Measurements from ENCODE around the gene MTRF1L.

The MTRF1L gene

GRCh38 chr6:153018355-153018754 lies 15.8 kb upstream of the MTRF1L start:
- no peak overlapping the region for H3K9ac ChIP-seq (ENCODE audit: low read depth, low read length)
- no peak overlapping the region for H3K4me3 ChIP-seq (ENCODE audit: low read depth in 1 of 2, low read length in 2 of 2)
- no peak overlapping the region for H3K4me2 ChIP-seq (ENCODE audit: insufficient read depth, low read length)
- TF ChIP-seq EZH2 (IDR thresholded peaks at IDR 0.05; ENCODE audit: borderline replicate concordance, low read depth, low read length, severe bottlenecking) (no peak), CTCF (IDR thresholded peaks at IDR 0.05; ENCODE audit: borderline replicate concordance, extremely low read depth, low read length, poor library complexity, severe bottlenecking) (no peak)
- H3K4me1 ChIP-seq (ENCODE audit: insufficient read depth, low read length) = no peaks in the 10 kb centered on the region
- no peak for ATAC-seq (ENCODE audit: insufficient read depth, low read depth)
- H3K9me3 ChIP-seq (ENCODE audit: insufficient read depth, low read length, severe bottlenecking) = no peaks in the 10 kb centered on the region
- DNase-seq = no peak
- no peak overlapping the region for H3K27ac ChIP-seq (ENCODE audit: low read length)
- no peaks in the 10 kb centered on the region for H3K79me2 ChIP-seq (ENCODE audit: insufficient read depth, low read length)
- H4K20me1 ChIP-seq (ENCODE audit: insufficient read depth, low read length) = no peaks in the 10 kb centered on the region
- no peak overlapping the region for H2AFZ ChIP-seq (ENCODE audit: low read depth, low read length)
- no peaks in the 10 kb centered on the region for H3K36me3 ChIP-seq (ENCODE audit: insufficient read depth, low read length)
- peaks cover 3% of the 10 kb centered on the region for H3K27me3 ChIP-seq (ENCODE audit: insufficient read depth, low read length, poor library complexity)

- no peak for DNase-seq
Observed at GRCh38 chr6:153016846-153017245, 14.3 kb upstream of the MTRF1L start.

GRCh38 chr6:153015094-153015640 lies 12.7 kb upstream of the MTRF1L start:
- DNase-seq = no peak
- H3K4me2 ChIP-seq (ENCODE audit: insufficient read depth, low read length) = no peak overlapping the region
- H3K4me1 ChIP-seq (ENCODE audit: insufficient read depth, low read length) = no peaks in the 10 kb centered on the region
- H3K9me3 ChIP-seq (ENCODE audit: insufficient read depth, low read length, severe bottlenecking) = no peaks in the 10 kb centered on the region
- no peaks in the 10 kb centered on the region for H3K79me2 ChIP-seq (ENCODE audit: insufficient read depth, low read length)
- H3K27me3 ChIP-seq (ENCODE audit: insufficient read depth, low read length, poor library complexity) = no peaks in the 10 kb centered on the region
- no peak overlapping the region for H2AFZ ChIP-seq (ENCODE audit: low read depth, low read length)
- H3K9ac ChIP-seq (ENCODE audit: low read depth, low read length) = no peak overlapping the region
- no peak overlapping the region for H3K27ac ChIP-seq (ENCODE audit: low read length)
- no peak for TF ChIP-seq EZH2 (IDR thresholded peaks at IDR 0.05; ENCODE audit: borderline replicate concordance, low read depth, low read length, severe bottlenecking)
- TF ChIP-seq CTCF (IDR thresholded peaks at IDR 0.05; ENCODE audit: borderline replicate concordance, extremely low read depth, low read length, poor library complexity, severe bottlenecking) = no peak
- H3K4me3 ChIP-seq (ENCODE audit: low read depth in 1 of 2, low read length in 2 of 2) = no peak overlapping the region
- no peaks in the 10 kb centered on the region for H3K36me3 ChIP-seq (ENCODE audit: insufficient read depth, low read length)
- H4K20me1 ChIP-seq (ENCODE audit: insufficient read depth, low read length) = no peaks in the 10 kb centered on the region
- no peak for ATAC-seq (ENCODE audit: insufficient read depth, low read depth)

More at GRCh38 chr6:153016846-153017245, 14.3 kb upstream of the MTRF1L start:
- Histone ChIP-seq H3K36me3 (ENCODE audit: insufficient read depth, low read length) (no peaks in the 10 kb centered on the region), H3K4me1 (ENCODE audit: insufficient read depth, low read length) (no peaks in the 10 kb centered on the region), H3K27ac (ENCODE audit: low read length) (no peak overlapping the region), H4K20me1 (ENCODE audit: insufficient read depth, low read length) (no peaks in the 10 kb centered on the region), H3K4me2 (ENCODE audit: insufficient read depth, low read length) (no peak overlapping the region), H2AFZ (ENCODE audit: low read depth, low read length) (no peak overlapping the region), H3K4me3 (ENCODE audit: low read depth in 1 of 2, low read length in 2 of 2) (no peak overlapping the region), H3K9ac (ENCODE audit: low read depth, low read length) (no peak overlapping the region), H3K27me3 (ENCODE audit: insufficient read depth, low read length, poor library complexity) (no peaks in the 10 kb centered on the region), H3K79me2 (ENCODE audit: insufficient read depth, low read length) (no peaks in the 10 kb centered on the region), H3K9me3 (ENCODE audit: insufficient read depth, low read length, severe bottlenecking) (no peaks in the 10 kb centered on the region)
- ATAC-seq (ENCODE audit: insufficient read depth, low read depth) = no peak
- TF ChIP-seq EZH2 (IDR thresholded peaks at IDR 0.05; ENCODE audit: borderline replicate concordance, low read depth, low read length, severe bottlenecking) (no peak), CTCF (IDR thresholded peaks at IDR 0.05; ENCODE audit: borderline replicate concordance, extremely low read depth, low read length, poor library complexity, severe bottlenecking) (no peak)

- Histone ChIP-seq H3K9me3 (ENCODE audit: insufficient read depth, low read length, severe bottlenecking) (no peaks in the 10 kb centered on the region), H3K36me3 (ENCODE audit: insufficient read depth, low read length) (no peaks in the 10 kb centered on the region), H3K9ac (ENCODE audit: low read depth, low read length) (no peak overlapping the region), H2AFZ (ENCODE audit: low read depth, low read length) (no peak overlapping the region), H3K4me3 (ENCODE audit: low read depth in 1 of 2, low read length in 2 of 2) (no peak overlapping the region), H4K20me1 (ENCODE audit: insufficient read depth, low read length) (no peaks in the 10 kb centered on the region), H3K27me3 (ENCODE audit: insufficient read depth, low read length, poor library complexity) (no peaks in the 10 kb centered on the region), H3K79me2 (ENCODE audit: insufficient read depth, low read length) (no peaks in the 10 kb centered on the region), H3K27ac (ENCODE audit: low read length) (no peak overlapping the region), H3K4me2 (ENCODE audit: insufficient read depth, low read length) (no peak overlapping the region), H3K4me1 (ENCODE audit: insufficient read depth, low read length) (no peaks in the 10 kb centered on the region)
- ATAC-seq (ENCODE audit: insufficient read depth, low read depth) (no peak), DNase-seq (no peak)
- TF ChIP-seq CTCF (IDR thresholded peaks at IDR 0.05; ENCODE audit: borderline replicate concordance, extremely low read depth, low read length, poor library complexity, severe bottlenecking) = no peak
- TF ChIP-seq EZH2 (IDR thresholded peaks at IDR 0.05; ENCODE audit: borderline replicate concordance, low read depth, low read length, severe bottlenecking) = no peak
Observed at GRCh38 chr6:153013438-153013837, 10.9 kb upstream of the MTRF1L start.

All from DND-41 (cell line).